Measurements from ENCODE around the gene DUOXA2.

- peak; percentile 12 for TF ChIP-seq EZH2 (IDR thresholded peaks at IDR 0.05; ENCODE audit: insufficient read depth, low read length)
- TF ChIP-seq, protein P1, sequence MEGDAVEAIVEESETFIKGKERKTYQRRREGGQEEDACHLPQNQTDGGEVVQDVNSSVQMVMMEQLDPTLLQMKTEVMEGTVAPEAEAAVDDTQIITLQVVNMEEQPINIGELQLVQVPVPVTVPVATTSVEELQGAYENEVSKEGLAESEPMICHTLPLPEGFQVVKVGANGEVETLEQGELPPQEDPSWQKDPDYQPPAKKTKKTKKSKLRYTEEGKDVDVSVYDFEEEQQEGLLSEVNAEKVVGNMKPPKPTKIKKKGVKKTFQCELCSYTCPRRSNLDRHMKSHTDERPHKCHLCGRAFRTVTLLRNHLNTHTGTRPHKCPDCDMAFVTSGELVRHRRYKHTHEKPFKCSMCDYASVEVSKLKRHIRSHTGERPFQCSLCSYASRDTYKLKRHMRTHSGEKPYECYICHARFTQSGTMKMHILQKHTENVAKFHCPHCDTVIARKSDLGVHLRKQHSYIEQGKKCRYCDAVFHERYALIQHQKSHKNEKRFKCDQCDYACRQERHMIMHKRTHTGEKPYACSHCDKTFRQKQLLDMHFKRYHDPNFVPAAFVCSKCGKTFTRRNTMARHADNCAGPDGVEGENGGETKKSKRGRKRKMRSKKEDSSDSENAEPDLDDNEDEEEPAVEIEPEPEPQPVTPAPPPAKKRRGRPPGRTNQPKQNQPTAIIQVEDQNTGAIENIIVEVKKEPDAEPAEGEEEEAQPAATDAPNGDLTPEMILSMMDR (IDR thresholded peaks at IDR 0.05; ENCODE audit: insufficient read depth, low read depth, low read length): no peak
These were observed 2.6 kb upstream of the DUOXA2 start for GRCh38 chr15:45111390-45112142.

Data from astrocyte (in vitro differentiated cells and primary cell).